NCI-H1694 treated with DMSO at 0.1 percent for 48 hours (cell line): ENCODE results near the gene RPP25.

Experiments used
- DNase-seq: peaks from one replicate; lab custom pipeline; 2025; lab: John Stamatoyannopoulos, UW

RPP25 gene

GRCh38 chr15:74956648-74957475, at the start of gene RPP25:
RPP25 (minus strand) TSS chr15:74956772; CDS start chr15:74956583, 189 bp downstream.
- peak; percentile 67 for DNase-seq

- DNase-seq: no peak
These were observed 45.8 kb upstream of the RPP25 start for GRCh38 chr15:75002398-75002797.

- DNase-seq: no peak
These were observed 44.7 kb upstream of the RPP25 start for GRCh38 chr15:75001310-75001709.

GRCh38 chr15:74997543-74997942, 41.0 kb upstream of the RPP25 start:
- DNase-seq: no peak

GRCh38 chr15:74997141-74997540, 40.6 kb upstream of the RPP25 start:
- DNase-seq: no peak

- DNase-seq: peak; percentile 73
These were observed 39.5 kb upstream of the RPP25 start for GRCh38 chr15:74995779-74996765.

GRCh38 chr15:74995182-74995778, 38.7 kb upstream of the RPP25 start, which contains the start of gene SCAMP5:
SCAMP5 (plus strand) TSS chr15:74995563; CDS start chr15:75011840, 16,277 bp downstream.
- peak; percentile 89 for DNase-seq

GRCh38 chr15:74994685-74995084, 38.1 kb upstream of the RPP25 start:
- DNase-seq: no peak

GRCh38 chr15:74994236-74994635, 37.7 kb upstream of the RPP25 start:
- no peak for DNase-seq

- no peak for DNase-seq
These were observed 36.0 kb upstream of the RPP25 start for GRCh38 chr15:74992619-74993018.

GRCh38 chr15:74989527-74989926, 33.0 kb upstream of the RPP25 start:
- no peak for DNase-seq

- DNase-seq: peak; percentile 64
These were observed 31.6 kb upstream of the RPP25 start for GRCh38 chr15:74988007-74988800.

GRCh38 chr15:74983725-74984231, 27.2 kb upstream of the RPP25 start:
- DNase-seq: no peak

GRCh38 chr15:74982183-74982582, 25.6 kb upstream of the RPP25 start:
- DNase-seq: no peak

- peak; percentile 6 for DNase-seq
These were observed 21.9 kb upstream of the RPP25 start for GRCh38 chr15:74978503-74978902.

GRCh38 chr15:74978077-74978476, 21.5 kb upstream of the RPP25 start:
- DNase-seq: no peak

- DNase-seq: peak; percentile 59
These were observed 21.0 kb upstream of the RPP25 start for GRCh38 chr15:74977599-74977998.

GRCh38 chr15:74976159-74976558, 19.6 kb upstream of the RPP25 start:
- DNase-seq: no peak

- no peak for DNase-seq
These were observed 11.1 kb upstream of the RPP25 start for GRCh38 chr15:74967670-74968069.

GRCh38 chr15:74964794-74965193, 8.2 kb upstream of the RPP25 start:
- DNase-seq: peak; percentile 67

- DNase-seq: peak; percentile 62
These were observed 6.6 kb upstream of the RPP25 start for GRCh38 chr15:74963213-74963612.
